ENCODE measurements around the gene PPP2R3A. TPM values are rescaled to one million over a fixed set of nuclear protein-coding genes. Genes with fewer than 3 reads are reported as not detected.

PPP2R3A gene
- total and polyA plus RNA-seq, 2 experiments from 2014 or later: 6.4 to 15.2 TPM

DNA sequence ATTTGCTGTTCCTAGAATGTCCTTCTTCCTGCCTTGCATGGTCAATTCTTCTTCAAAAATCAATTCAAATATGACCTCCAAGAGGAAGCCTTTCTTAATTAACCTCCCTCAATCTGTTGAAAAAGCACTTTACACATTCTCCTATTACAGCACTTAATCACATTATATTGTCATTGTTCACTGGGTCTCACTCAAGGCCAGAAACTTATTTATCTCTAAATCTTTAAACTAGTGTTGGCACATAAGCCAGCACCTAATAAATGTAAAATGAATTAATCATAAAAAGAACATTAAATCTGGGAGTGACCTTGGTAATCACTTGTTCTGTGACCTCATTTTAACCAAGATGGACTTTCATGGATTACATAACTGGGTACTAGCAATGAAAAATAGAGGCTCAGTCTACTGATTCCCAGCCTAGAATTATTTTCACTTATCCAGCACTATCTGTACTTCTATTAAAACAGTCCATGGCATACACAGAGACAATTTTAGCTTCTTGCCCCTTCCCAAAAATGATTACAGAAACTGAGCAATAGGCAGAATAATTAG is 208.5 kb downstream of the PPP2R3A start:
- no peak overlapping the region for H3K27ac Mint-ChIP-seq
- Histone ChIP-seq H3K4me1 (ENCODE audit: insufficient read depth) (peaks cover 11% of the 10 kb centered on the region), H3K4me2 (no peak overlapping the region), H3K27ac (ENCODE audit: low read depth) (no peak overlapping the region), H3K4me3 (no peak overlapping the region), H3K9me2 (ENCODE audit: insufficient read depth) (no peaks in the 10 kb centered on the region), H2AFZ (no peak overlapping the region), H3F3A (replicated peaks; ENCODE audit: low read depth) (no peaks in the 10 kb centered on the region), H3K79me2 (replicated peaks; ENCODE audit: insufficient read depth) (peaks cover 100% of the 10 kb centered on the region), H4K20me1 (replicated peaks; ENCODE audit: insufficient read depth) (peaks cover 68% of the 10 kb centered on the region), H3K27me3 (ENCODE audit: insufficient read depth) (no peaks in the 10 kb centered on the region), H3K36me3 (ENCODE audit: insufficient read depth) (no peaks in the 10 kb centered on the region)
- TF ChIP-seq CREB1 (CRISPR knock-in tag; IDR thresholded peaks at IDR 0.05; ENCODE audit: low read depth) (no peak), ZNF114 (CRISPR knock-in tag; IDR thresholded peaks at IDR 0.05) (no peak), POLR2AphosphoS5 (IDR thresholded peaks at IDR 0.05; ENCODE audit: low read depth) (no peak), CTCF (conservative IDR thresholded peaks at IDR 0.05; ENCODE audit: low read depth in 2 of 2) (no peak), ZNF462 (CRISPR knock-in tag; IDR thresholded peaks at IDR 0.05) (no peak), EZH2phosphoT487 (IDR thresholded peaks at IDR 0.05; ENCODE audit: unreplicated experiment) (no peak), STAT1 (IDR thresholded peaks at IDR 0.05; ENCODE audit: unreplicated experiment) (no peak), EZH2 (IDR thresholded peaks at IDR 0.05; ENCODE audit: low read depth, unreplicated experiment) (no peak), REST (IDR thresholded peaks at IDR 0.05; ENCODE audit: unreplicated experiment) (no peak), JUNB (IDR thresholded peaks at IDR 0.05; ENCODE audit: unreplicated experiment) (no peak), ZNF331 (CRISPR knock-in tag; IDR thresholded peaks at IDR 0.05; ENCODE audit: low read depth) (no peak), NANOG (IDR thresholded peaks at IDR 0.05; ENCODE audit: borderline replicate concordance) (no peak)
- TF ChIP-seq, protein P1, sequence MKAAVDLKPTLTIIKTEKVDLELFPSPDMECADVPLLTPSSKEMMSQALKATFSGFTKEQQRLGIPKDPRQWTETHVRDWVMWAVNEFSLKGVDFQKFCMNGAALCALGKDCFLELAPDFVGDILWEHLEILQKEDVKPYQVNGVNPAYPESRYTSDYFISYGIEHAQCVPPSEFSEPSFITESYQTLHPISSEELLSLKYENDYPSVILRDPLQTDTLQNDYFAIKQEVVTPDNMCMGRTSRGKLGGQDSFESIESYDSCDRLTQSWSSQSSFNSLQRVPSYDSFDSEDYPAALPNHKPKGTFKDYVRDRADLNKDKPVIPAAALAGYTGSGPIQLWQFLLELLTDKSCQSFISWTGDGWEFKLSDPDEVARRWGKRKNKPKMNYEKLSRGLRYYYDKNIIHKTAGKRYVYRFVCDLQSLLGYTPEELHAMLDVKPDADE (IDR thresholded peaks at IDR 0.05): no peak
- DNase-seq (ENCODE audit: low spot score) (no peak), ATAC-seq (no peak)
- no peak overlapping the region for H3K4me3 Mint-ChIP-seq
- no peaks in the 10 kb centered on the region for H3K36me3 Mint-ChIP-seq (ENCODE audit: low read depth)
- peaks cover 7% of the 10 kb centered on the region; the same call in 2 of the 3 replicates for H3K4me1 Mint-ChIP-seq
- H3K27me3 Mint-ChIP-seq (ENCODE audit: insufficient read depth, low read depth, poor library complexity): no peaks in the 10 kb centered on the region
- no peaks in the 10 kb centered on the region for H3K9me3 Mint-ChIP-seq
